GM12878 (cell line): ENCODE measurements around the gene SF3B6. TPM values are rescaled to one million over a fixed set of nuclear protein-coding genes. Genes with fewer than 3 reads are reported as not detected.

Experiments
- ATAC-seq: fragments of 200-7000 bp; cut with Tn5 transposase; 3 replicates; pipeline ENCODE4 v1.9.1; 2020; ENCODE audit warnings: mild to moderate bottlenecking, moderate library complexity
- BruUV-seq: library from RNA; stranded (reverse); fragments of 400-500 nt; replicated peaks from 2 replicates; lab custom pipeline; 2021; lab: Mats Ljungman, UMichigan
- CTCF ChIA-PET: fragments of 300-600 bp; sonication (Branson Sonifier 250); formaldehyde crosslinking; extraction: SDS; loops from one replicate; lab custom pipeline; 2021; ENCODE audit warnings: inconsistent platforms; lab: Yijun Ruan, JAX
- POLR2A ChIA-PET: fragments of 350-600 bp; formaldehyde crosslinking; extraction: SDS; loops from one replicate; lab custom pipeline; 2021; ENCODE audit warnings: inconsistent platforms; lab: Charles Lee
- RAD21 ChIA-PET: fragments of 300-600 bp; sonication (Branson Sonifier 250); formaldehyde crosslinking; loops from one replicate; lab custom pipeline; 2023; ENCODE audit warnings: antibody characterized with exemption; ENCODE audit not compliant: unreplicated experiment; lab: Charles Lee
- SMC1A ChIA-PET: fragments of 300-600 bp; sonication (Branson Sonifier 250); formaldehyde crosslinking; loops from one replicate; lab custom pipeline; 2023; ENCODE audit not compliant: unreplicated experiment, uncharacterized antibody; lab: Charles Lee
- DNase-seq: peaks from one replicate; pipeline ENCODE4 v3.0.0-alpha.2; 2011; ENCODE audit warnings: low read depth, low spot score
- FAIRE-seq: peaks from 3 replicates; lab custom pipeline; 2011; peaks lifted over from hg19 to GRCh38; lab: Jason Lieb, UNC
- H2AFZ ChIP-seq: 2 replicates; pipeline ENCODE4 v1.6.0; 2011; ENCODE audit warnings: low read depth, low read length, control low read depth; ENCODE audit not compliant: control insufficient read depth
- H3K27ac ChIP-seq: 2 replicates; pipeline ENCODE4 v1.5.1; 2011; ENCODE audit warnings: control low read depth; ENCODE audit not compliant: control insufficient read depth, insufficient read depth
- H3K27me3 ChIP-seq, 2 experiments: replicated peaks in 1 of 2; 2 replicates each; pipeline versions ENCODE4 v1.6.0 to v1.6.1; 2011; ENCODE audit warnings: low read length in 1 of 2; ENCODE audit not compliant: control insufficient read depth in 2 of 2, insufficient read depth in 2 of 2
- H3K36me3 ChIP-seq, 2 experiments: 2 replicates each; pipeline ENCODE4 v1.5.1; 2011; ENCODE audit warnings: low read length in 1 of 2; ENCODE audit not compliant: control insufficient read depth in 2 of 2, insufficient read depth in 2 of 2
- H3K4me1 ChIP-seq: 2 replicates; pipeline ENCODE4 v1.6.1; 2011; ENCODE audit warnings: mild to moderate bottlenecking, low read length, moderate library complexity, mixed read lengths; ENCODE audit not compliant: control insufficient read depth, insufficient read depth
- H3K4me2 ChIP-seq: 2 replicates; pipeline ENCODE4 v1.6.0; 2011; ENCODE audit warnings: control low read depth; ENCODE audit not compliant: control insufficient read depth, insufficient read depth
- H3K4me3 ChIP-seq: fragments of 200-600 bp; sonication (generic); 2 replicates; pipeline ENCODE4 v1.5.1; 2016
- H3K79me2 ChIP-seq: 2 replicates; pipeline ENCODE4 v1.6.0; 2011; ENCODE audit warnings: low read length; ENCODE audit not compliant: control insufficient read depth, insufficient read depth
- H3K9ac ChIP-seq: 2 replicates; pipeline ENCODE4 v1.8.0; 2011; ENCODE audit warnings: low read length, control low read depth, mixed read lengths; ENCODE audit not compliant: control insufficient read depth, insufficient read depth
- H3K9me3 ChIP-seq: replicated peaks from 3 replicates; pipeline ENCODE4 v1.5.1; 2011; ENCODE audit warnings: mild to moderate bottlenecking, low read length; ENCODE audit not compliant: control insufficient read depth, insufficient read depth
- H4K20me1 ChIP-seq: 2 replicates; pipeline ENCODE4 v1.6.0; 2011; ENCODE audit not compliant: control insufficient read depth, insufficient read depth
- BRCA1 ChIP-seq: IDR thresholded peaks from 2 replicates; pipeline ENCODE4 v1.6.1; 2011; ENCODE audit warnings: low read depth, low read length, improper control_type of control experiment
- EED ChIP-seq: sonication (generic); IDR thresholded peaks from 2 replicates; pipeline ENCODE4 v1.6.1; 2016; ENCODE audit warnings: antibody characterized with exemption, low read depth
- FOXM1 ChIP-seq: IDR thresholded peaks from 2 replicates; pipeline ENCODE4 v1.6.1; 2012; ENCODE audit warnings: low read depth, mild to moderate bottlenecking, inconsistent platforms, low read length, moderate library complexity
- KDM1A ChIP-seq: fragments of 200-600 bp; sonication (generic); IDR thresholded peaks from 2 replicates; pipeline ENCODE4 v1.6.1; 2016; ENCODE audit warnings: borderline replicate concordance
- NBN ChIP-seq: fragments of 450-650 bp; IDR thresholded peaks from 2 replicates; pipeline ENCODE4 v1.6.1; 2016
- POLR2AphosphoS2 ChIP-seq: IDR thresholded peaks from 2 replicates; pipeline ENCODE4 v1.6.1; 2011; ENCODE audit warnings: low read depth, mild to moderate bottlenecking, low read length, improper control_type of control experiment, moderate library complexity
- RBBP5 ChIP-seq: fragments of 200-600 bp; sonication (generic); conservative IDR thresholded peaks from 2 replicates; pipeline ENCODE4 v1.6.1; 2016
- SREBF2 ChIP-seq: IDR thresholded peaks from 2 replicates; pipeline ENCODE4 v1.6.1; 2012; ENCODE audit warnings: mild to moderate bottlenecking, low read length
- ZNF384 ChIP-seq: IDR thresholded peaks from 2 replicates; pipeline ENCODE4 v1.6.1; 2012; ENCODE audit warnings: low read depth, mild to moderate bottlenecking, low read length, improper control_type of control experiment, borderline replicate concordance
- ZSCAN29 ChIP-seq: fragments of 450-650 bp; IDR thresholded peaks from 2 replicates; pipeline ENCODE4 v1.6.1; 2017; ENCODE audit warnings: mild to moderate bottlenecking, moderate library complexity
- WGBS: methylation state at CpG from one replicate; pipeline ENCODE4 v1.1.6; 2016; ENCODE audit warnings: low lambda C conversion rate; ENCODE audit not compliant: insufficient replicate concordance, insufficient coverage; ENCODE audit errors: missing lambda C conversion rate; 5-methylcytosine and 5-hydroxymethylcytosine counted together
- in situ Hi-C: fragments of 300-500 bp; cut with MboI; formaldehyde crosslinking; loops from 9 replicates; pipeline ENCODE4 v1.14.3; 2018; ENCODE audit warnings: mixed read lengths
- intact Hi-C: fragments of 100-400 bp; cut with micrococcal nuclease; formaldehyde crosslinking; loops from one replicate; pipeline ENCODE4 v1.14.2; 2022; ENCODE audit not compliant: unreplicated experiment
- polyA plus RNA-seq, 11 experiments: library from polyadenylated mRNA; depleted of rRNA in 4 of 11; unstranded in 6 of 11; stranded (reverse) in 5 of 11; fragments of >200 nt; fragmentation: Nextera tagmentation in 4 of 11; fragmentation: Illumina TruSeq in 1 of 11; extraction: Ambion mirVana in 4 of 11; extraction: Trizol in 1 of 11; gene quantifications; 1 replicate in 1 of 11; 2 replicates in 10 of 11; pipeline versions ENCODE4 v1.2.1 to v1.2.3, GENCODE V29; 2011 to 2016; ENCODE audit warnings: inconsistent platforms in 2 of 11, missing spikeins in 2 of 11, low read depth in 1 of 11
- total RNA-seq, 4 experiments: library from RNA; depleted of rRNA in 3 of 4; stranded (reverse); fragments of >200 nt in 3 of 4; fragmentation: Illumina TruSeq in 1 of 4; extraction: Trizol in 1 of 4; gene quantifications; 2 replicates each; pipeline versions ENCODE4 v1.2.1 to v1.2.3, GENCODE V29; 2013 to 2021
- TF ChIP-seq, protein P1 (sequence below): fragments of 450-650 bp; formaldehyde crosslinking; IDR thresholded peaks from 2 replicates; pipeline ENCODE4 v1.5.0; 2022; ENCODE audit warnings: mild to moderate bottlenecking, missing genetic modification characterization
- TF ChIP-seq, protein P2 (sequence below): IDR thresholded peaks from 2 replicates; pipeline ENCODE4 v1.6.1; 2012; ENCODE audit warnings: improper control_type of control experiment, low read depth, low read length; ENCODE audit not compliant: insufficient replicate concordance
- TF ChIP-seq, protein P3 (sequence below): fragments of 450-650 bp; formaldehyde crosslinking; IDR thresholded peaks from 2 replicates; pipeline ENCODE4 v1.4.0; 2020; ENCODE audit warnings: mild to moderate bottlenecking, moderate library complexity

SF3B6 gene
- total and polyA plus RNA-seq, 10 of the 15 experiments (the other 5 are each of a cell fraction or from before 2014, with no cell fraction given), result 118 to 584 (median 270) TPM

DNA sequence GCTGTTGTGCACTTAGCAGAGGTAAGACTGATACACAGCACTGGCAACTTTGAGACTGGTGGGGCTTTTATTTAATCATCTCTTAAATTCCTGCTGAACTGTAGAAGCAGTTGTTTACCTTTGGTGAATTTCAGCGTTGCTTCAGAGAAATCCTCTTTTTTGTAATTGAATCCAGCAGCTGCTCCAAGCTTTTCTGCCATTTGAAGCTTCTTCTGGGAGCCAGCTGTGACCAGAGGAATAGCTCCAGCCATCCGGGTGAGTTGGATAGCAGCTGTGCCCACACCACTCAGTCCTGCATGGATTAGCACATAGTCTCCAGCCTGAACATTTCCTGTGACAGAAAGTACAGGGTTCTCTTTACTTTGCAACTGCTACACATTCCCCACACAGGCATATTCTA, 4.6 kb upstream of the SF3B6 start:
- H3K4me2 ChIP-seq, result no peak overlapping the region
- ChIA-PET CTCF (interaction anchor here (5.2 kb wide), 1 partner anchor 255 kb away, joined by 105 read pairs; no protein-coding TSS in a partner anchor), RAD21 (no interaction called here), SMC1A (interaction anchor here (2.3 kb wide), 1 partner anchor 256 kb away, joined by 7 read pairs; no protein-coding TSS in a partner anchor), POLR2A (interaction anchor here (0.5 to 0.7 kb wide), 3 partner anchors 153 to 786 kb away, joined by 3 read pairs; partner anchors contain the start of gene ATAD2B)
- no peak overlapping the region for H3K4me3 ChIP-seq
- no peak for ATAC-seq
- no peaks in the 10 kb centered on the region for H3K27me3 ChIP-seq
- peaks cover 12% of the 10 kb centered on the region for H3K4me1 ChIP-seq
- BruUV-seq, result no TSS peak
- FAIRE-seq, result no peak
- H4K20me1 ChIP-seq, result no peaks in the 10 kb centered on the region
- WGBS, result 100% methylated on average over 2 of the region's 2 CpGs
- H3K9me3 ChIP-seq, result no peaks in the 10 kb centered on the region; the same call in 2 of the 3 replicates
- H3K36me3 ChIP-seq, result no peaks in the 10 kb centered on the region; a peak in 2 of 4 replicates
- intact Hi-C loops (loop anchor here (5.0 kb wide), 1 partner anchor 302 kb away; no protein-coding TSS in a partner anchor), in situ Hi-C loops (no loop called here)
- DNase-seq, result no peak
- no peak overlapping the region for H3K27ac ChIP-seq
- H3K79me2 ChIP-seq, result peaks cover 4% of the 10 kb centered on the region
- H2AFZ ChIP-seq, result no peak overlapping the region
- H3K9ac ChIP-seq, result no peak overlapping the region
- TF ChIP-seq ZSCAN29 (no peak), ZNF384 (no peak), FOXM1 (no peak), EED (no peak), KDM1A (no peak), BRCA1 (no peak), SREBF2 (no peak), POLR2AphosphoS2 (no peak), RBBP5 (no peak), NBN (no peak)
- TF ChIP-seq, protein P1, sequence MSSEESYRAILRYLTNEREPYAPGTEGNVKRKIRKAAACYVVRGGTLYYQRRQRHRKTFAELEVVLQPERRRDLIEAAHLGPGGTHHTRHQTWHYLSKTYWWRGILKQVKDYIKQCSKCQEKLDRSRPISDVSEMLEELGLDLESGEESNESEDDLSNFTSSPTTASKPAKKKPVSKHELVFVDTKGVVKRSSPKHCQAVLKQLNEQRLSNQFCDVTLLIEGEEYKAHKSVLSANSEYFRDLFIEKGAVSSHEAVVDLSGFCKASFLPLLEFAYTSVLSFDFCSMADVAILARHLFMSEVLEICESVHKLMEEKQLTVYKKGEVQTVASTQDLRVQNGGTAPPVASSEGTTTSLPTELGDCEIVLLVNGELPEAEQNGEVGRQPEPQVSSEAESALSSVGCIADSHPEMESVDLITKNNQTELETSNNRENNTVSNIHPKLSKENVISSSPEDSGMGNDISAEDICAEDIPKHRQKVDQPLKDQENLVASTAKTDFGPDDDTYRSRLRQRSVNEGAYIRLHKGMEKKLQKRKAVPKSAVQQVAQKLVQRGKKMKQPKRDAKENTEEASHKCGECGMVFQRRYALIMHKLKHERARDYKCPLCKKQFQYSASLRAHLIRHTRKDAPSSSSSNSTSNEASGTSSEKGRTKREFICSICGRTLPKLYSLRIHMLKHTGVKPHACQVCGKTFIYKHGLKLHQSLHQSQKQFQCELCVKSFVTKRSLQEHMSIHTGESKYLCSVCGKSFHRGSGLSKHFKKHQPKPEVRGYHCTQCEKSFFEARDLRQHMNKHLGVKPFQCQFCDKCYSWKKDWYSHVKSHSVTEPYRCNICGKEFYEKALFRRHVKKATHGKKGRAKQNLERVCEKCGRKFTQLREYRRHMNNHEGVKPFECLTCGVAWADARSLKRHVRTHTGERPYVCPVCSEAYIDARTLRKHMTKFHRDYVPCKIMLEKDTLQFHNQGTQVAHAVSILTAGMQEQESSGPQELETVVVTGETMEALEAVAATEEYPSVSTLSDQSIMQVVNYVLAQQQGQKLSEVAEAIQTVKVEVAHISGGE, result no peak
- TF ChIP-seq, protein P2, sequence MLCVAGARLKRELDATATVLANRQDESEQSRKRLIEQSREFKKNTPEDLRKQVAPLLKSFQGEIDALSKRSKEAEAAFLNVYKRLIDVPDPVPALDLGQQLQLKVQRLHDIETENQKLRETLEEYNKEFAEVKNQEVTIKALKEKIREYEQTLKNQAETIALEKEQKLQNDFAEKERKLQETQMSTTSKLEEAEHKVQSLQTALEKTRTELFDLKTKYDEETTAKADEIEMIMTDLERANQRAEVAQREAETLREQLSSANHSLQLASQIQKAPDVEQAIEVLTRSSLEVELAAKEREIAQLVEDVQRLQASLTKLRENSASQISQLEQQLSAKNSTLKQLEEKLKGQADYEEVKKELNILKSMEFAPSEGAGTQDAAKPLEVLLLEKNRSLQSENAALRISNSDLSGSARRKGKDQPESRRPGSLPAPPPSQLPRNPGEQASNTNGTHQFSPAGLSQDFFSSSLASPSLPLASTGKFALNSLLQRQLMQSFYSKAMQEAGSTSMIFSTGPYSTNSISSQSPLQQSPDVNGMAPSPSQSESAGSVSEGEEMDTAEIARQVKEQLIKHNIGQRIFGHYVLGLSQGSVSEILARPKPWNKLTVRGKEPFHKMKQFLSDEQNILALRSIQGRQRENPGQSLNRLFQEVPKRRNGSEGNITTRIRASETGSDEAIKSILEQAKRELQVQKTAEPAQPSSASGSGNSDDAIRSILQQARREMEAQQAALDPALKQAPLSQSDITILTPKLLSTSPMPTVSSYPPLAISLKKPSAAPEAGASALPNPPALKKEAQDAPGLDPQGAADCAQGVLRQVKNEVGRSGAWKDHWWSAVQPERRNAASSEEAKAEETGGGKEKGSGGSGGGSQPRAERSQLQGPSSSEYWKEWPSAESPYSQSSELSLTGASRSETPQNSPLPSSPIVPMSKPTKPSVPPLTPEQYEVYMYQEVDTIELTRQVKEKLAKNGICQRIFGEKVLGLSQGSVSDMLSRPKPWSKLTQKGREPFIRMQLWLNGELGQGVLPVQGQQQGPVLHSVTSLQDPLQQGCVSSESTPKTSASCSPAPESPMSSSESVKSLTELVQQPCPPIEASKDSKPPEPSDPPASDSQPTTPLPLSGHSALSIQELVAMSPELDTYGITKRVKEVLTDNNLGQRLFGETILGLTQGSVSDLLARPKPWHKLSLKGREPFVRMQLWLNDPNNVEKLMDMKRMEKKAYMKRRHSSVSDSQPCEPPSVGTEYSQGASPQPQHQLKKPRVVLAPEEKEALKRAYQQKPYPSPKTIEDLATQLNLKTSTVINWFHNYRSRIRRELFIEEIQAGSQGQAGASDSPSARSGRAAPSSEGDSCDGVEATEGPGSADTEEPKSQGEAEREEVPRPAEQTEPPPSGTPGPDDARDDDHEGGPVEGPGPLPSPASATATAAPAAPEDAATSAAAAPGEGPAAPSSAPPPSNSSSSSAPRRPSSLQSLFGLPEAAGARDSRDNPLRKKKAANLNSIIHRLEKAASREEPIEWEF, result no peak
- TF ChIP-seq, protein P3, sequence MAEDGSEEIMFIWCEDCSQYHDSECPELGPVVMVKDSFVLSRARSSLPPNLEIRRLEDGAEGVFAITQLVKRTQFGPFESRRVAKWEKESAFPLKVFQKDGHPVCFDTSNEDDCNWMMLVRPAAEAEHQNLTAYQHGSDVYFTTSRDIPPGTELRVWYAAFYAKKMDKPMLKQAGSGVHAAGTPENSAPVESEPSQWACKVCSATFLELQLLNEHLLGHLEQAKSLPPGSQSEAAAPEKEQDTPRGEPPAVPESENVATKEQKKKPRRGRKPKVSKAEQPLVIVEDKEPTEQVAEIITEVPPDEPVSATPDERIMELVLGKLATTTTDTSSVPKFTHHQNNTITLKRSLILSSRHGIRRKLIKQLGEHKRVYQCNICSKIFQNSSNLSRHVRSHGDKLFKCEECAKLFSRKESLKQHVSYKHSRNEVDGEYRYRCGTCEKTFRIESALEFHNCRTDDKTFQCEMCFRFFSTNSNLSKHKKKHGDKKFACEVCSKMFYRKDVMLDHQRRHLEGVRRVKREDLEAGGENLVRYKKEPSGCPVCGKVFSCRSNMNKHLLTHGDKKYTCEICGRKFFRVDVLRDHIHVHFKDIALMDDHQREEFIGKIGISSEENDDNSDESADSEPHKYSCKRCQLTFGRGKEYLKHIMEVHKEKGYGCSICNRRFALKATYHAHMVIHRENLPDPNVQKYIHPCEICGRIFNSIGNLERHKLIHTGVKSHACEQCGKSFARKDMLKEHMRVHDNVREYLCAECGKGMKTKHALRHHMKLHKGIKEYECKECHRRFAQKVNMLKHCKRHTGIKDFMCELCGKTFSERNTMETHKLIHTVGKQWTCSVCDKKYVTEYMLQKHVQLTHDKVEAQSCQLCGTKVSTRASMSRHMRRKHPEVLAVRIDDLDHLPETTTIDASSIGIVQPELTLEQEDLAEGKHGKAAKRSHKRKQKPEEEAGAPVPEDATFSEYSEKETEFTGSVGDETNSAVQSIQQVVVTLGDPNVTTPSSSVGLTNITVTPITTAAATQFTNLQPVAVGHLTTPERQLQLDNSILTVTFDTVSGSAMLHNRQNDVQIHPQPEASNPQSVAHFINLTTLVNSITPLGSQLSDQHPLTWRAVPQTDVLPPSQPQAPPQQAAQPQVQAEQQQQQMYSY (CRISPR knock-in tag), result no peak
